HEK293 (cell line): ENCODE data around the gene BRD8.

ENCODE experiments used
- ZNF202 ChIP-seq: fragments of 450-650 bp; formaldehyde crosslinking; IDR thresholded peaks from 2 replicates; pipeline ENCODE4 v1.5.1; 2016; ENCODE audit warnings: missing biosample characterization, missing genetic modification characterization, borderline replicate concordance
- ZNF660 ChIP-seq: fragments of 450-650 bp; IDR thresholded peaks from 2 replicates; pipeline ENCODE4 v1.5.1; 2018; ENCODE audit warnings: missing biosample characterization, mild to moderate bottlenecking, missing genetic modification characterization
- ZNF707 ChIP-seq: fragments of 450-650 bp; formaldehyde crosslinking; IDR thresholded peaks from 2 replicates; pipeline ENCODE4 v1.5.1; 2016; ENCODE audit warnings: missing biosample characterization, missing genetic modification characterization
- TF ChIP-seq, protein P1 (sequence below): fragments of 450-650 bp; formaldehyde crosslinking; IDR thresholded peaks from 2 replicates; pipeline ENCODE4 v1.5.1; 2016; ENCODE audit warnings: missing biosample characterization, missing genetic modification characterization
- TF ChIP-seq, protein P2 (sequence below): fragments of 450-650 bp; formaldehyde crosslinking; IDR thresholded peaks from 2 replicates; pipeline ENCODE4 v1.5.1; 2016; ENCODE audit warnings: missing biosample characterization, missing genetic modification characterization
- TF ChIP-seq, protein P3 (sequence below): fragments of 450-650 bp; formaldehyde crosslinking; IDR thresholded peaks from 2 replicates; pipeline ENCODE4 v1.5.1; 2016; ENCODE audit warnings: missing biosample characterization, missing genetic modification characterization

DNA sequence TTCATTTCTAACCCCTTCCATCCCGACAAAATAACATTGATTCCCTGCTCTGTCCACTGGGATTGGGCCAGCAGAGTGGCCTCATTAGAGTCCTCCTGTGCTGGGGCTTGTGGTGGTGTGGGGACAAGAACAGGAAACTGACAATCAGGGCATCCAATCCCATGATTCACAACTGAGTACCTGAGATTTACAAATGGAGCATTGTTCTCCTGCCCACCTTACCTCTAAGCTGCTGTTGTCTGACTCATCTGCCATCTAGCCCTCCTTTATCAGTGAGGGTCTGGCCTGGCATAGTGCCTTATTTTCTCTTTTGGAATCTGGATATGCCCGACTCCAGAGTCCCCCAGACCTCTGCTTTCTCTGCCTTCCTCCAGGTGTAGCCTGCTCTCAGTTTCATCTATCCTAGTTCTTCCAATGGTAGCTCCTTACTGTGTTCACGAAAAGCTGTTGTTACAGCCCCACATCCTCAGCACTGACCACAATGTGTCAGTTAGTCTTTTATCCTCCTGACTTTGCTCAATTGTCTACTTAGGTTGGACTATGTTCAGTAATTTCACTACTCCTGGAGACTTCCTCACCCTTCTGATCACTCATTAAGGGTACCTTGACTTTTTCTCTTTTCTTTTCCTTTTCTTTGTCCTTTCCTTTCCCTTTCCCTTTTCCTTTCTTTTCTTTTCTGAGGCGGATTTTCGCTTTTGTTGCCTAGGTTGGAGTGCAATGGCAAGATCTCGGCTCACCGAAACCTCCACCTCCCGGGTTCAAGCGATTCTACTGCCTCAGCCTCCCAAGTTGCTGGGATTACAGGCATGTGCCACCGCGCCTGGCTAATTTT, 81.2 kb downstream of the BRD8 start:
- no peak for TF ChIP-seq ZNF660 (tag by site-specific recombination)
- TF ChIP-seq, protein P1, sequence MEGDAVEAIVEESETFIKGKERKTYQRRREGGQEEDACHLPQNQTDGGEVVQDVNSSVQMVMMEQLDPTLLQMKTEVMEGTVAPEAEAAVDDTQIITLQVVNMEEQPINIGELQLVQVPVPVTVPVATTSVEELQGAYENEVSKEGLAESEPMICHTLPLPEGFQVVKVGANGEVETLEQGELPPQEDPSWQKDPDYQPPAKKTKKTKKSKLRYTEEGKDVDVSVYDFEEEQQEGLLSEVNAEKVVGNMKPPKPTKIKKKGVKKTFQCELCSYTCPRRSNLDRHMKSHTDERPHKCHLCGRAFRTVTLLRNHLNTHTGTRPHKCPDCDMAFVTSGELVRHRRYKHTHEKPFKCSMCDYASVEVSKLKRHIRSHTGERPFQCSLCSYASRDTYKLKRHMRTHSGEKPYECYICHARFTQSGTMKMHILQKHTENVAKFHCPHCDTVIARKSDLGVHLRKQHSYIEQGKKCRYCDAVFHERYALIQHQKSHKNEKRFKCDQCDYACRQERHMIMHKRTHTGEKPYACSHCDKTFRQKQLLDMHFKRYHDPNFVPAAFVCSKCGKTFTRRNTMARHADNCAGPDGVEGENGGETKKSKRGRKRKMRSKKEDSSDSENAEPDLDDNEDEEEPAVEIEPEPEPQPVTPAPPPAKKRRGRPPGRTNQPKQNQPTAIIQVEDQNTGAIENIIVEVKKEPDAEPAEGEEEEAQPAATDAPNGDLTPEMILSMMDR: no peak
- TF ChIP-seq, protein P2, sequence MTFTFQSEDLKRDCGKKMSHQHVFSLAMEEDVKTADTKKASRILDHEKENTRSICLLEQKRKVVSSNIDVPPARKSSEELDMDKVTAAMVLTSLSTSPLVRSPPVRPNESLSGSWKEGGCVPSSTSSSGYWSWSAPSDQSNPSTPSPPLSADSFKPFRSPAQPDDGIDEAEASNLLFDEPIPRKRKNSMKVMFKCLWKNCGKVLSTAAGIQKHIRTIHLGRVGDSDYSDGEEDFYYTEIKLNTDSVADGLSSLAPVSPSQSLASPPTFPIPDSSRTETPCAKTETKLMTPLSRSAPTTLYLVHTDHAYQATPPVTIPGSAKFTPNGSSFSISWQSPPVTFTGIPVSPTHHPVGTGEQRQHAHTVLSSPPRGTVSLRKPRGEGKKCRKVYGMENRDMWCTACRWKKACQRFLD (tag by site-specific recombination): no peak
- TF ChIP-seq ZNF202: no peak
- TF ChIP-seq ZNF707 (tag by site-specific recombination): no peak
- TF ChIP-seq, protein P3, sequence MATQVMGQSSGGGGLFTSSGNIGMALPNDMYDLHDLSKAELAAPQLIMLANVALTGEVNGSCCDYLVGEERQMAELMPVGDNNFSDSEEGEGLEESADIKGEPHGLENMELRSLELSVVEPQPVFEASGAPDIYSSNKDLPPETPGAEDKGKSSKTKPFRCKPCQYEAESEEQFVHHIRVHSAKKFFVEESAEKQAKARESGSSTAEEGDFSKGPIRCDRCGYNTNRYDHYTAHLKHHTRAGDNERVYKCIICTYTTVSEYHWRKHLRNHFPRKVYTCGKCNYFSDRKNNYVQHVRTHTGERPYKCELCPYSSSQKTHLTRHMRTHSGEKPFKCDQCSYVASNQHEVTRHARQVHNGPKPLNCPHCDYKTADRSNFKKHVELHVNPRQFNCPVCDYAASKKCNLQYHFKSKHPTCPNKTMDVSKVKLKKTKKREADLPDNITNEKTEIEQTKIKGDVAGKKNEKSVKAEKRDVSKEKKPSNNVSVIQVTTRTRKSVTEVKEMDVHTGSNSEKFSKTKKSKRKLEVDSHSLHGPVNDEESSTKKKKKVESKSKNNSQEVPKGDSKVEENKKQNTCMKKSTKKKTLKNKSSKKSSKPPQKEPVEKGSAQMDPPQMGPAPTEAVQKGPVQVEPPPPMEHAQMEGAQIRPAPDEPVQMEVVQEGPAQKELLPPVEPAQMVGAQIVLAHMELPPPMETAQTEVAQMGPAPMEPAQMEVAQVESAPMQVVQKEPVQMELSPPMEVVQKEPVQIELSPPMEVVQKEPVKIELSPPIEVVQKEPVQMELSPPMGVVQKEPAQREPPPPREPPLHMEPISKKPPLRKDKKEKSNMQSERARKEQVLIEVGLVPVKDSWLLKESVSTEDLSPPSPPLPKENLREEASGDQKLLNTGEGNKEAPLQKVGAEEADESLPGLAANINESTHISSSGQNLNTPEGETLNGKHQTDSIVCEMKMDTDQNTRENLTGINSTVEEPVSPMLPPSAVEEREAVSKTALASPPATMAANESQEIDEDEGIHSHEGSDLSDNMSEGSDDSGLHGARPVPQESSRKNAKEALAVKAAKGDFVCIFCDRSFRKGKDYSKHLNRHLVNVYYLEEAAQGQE (tag by site-specific recombination): no peak
